NCI-H2196 treated with DMSO at 0.1 percent for 48 hours (cell line): Measurements from ENCODE around the gene SPAAR.
"Not testable (repeated sequence)": the region's sequence is repeated elsewhere in the genome, so short reads cannot be mapped to it uniquely, and the experiment has no call there.

ENCODE experiments used
- DNase-seq: peaks from one replicate; lab custom pipeline; 2025; ENCODE audit not compliant: unreplicated experiment; lab: John Stamatoyannopoulos, UW

SPAAR gene

GRCh38 chr9:35903049-35903448, 6.2 kb upstream of the SPAAR start:
- peak; percentile 45 for DNase-seq

- DNase-seq = no peak
Measured at GRCh38 chr9:35904338-35904737, 5.0 kb upstream of the SPAAR start.

GRCh38 chr9:35905051-35905781, 4.1 kb upstream of the SPAAR start:
- DNase-seq = no peak

GRCh38 chr9:35905912-35906679, 3.2 kb upstream of the SPAAR start, which contains the start of gene HRCT1:
HRCT1 (plus strand) TSS chr9:35906202; CDS start chr9:35906288, 86 bp downstream.
- DNase-seq = peak; percentile 93

GRCh38 chr9:35906923-35907699, 2.2 kb upstream of the SPAAR start:
- DNase-seq = peak; percentile 9

GRCh38 chr9:35907711-35908503, 1.4 kb upstream of the SPAAR start:
- DNase-seq = peak; percentile 6

- no peak for DNase-seq
Measured at GRCh38 chr9:35908504-35909125, 675 bp upstream of the SPAAR start.

- no peak for DNase-seq
Measured at GRCh38 chr9:35909687-35910612, 660 bp downstream of the SPAAR start.

- DNase-seq = peak; percentile 40
Measured at GRCh38 chr9:35910613-35911359, 1.5 kb downstream of the SPAAR start.

- no peak for DNase-seq
Measured at GRCh38 chr9:35911690-35912089, 2.4 kb downstream of the SPAAR start.

GRCh38 chr9:35912791-35913400, 3.6 kb downstream of the SPAAR start:
- no peak for DNase-seq

GRCh38 chr9:35913429-35913828, 4.1 kb downstream of the SPAAR start:
- DNase-seq = not testable (repeated sequence)

- DNase-seq = no peak
Measured at GRCh38 chr9:35914301-35914807, 5.1 kb downstream of the SPAAR start.

GRCh38 chr9:35915681-35916294, 6.5 kb downstream of the SPAAR start:
- DNase-seq = no peak

GRCh38 chr9:35917261-35917660, 8.0 kb downstream of the SPAAR start:
- no peak for DNase-seq

GRCh38 chr9:35918780-35919179, 9.5 kb downstream of the SPAAR start:
- DNase-seq = no peak

GRCh38 chr9:35919212-35920008, 10.1 kb downstream of the SPAAR start:
- no peak for DNase-seq
